GM21737 (cell line): ENCODE measurements around the gene NAA11.

ENCODE experiments used
- ATAC-seq: cut with Tn5 transposase; IDR thresholded peaks from one replicate; pipeline ENCODE4 v1.9.1; 2021; ENCODE audit warnings: mild to moderate bottlenecking, moderate library complexity; ENCODE audit not compliant: unreplicated experiment

Gene NAA11

GRCh38 chr4:79325864-79326328 is at the start of gene NAA11:
Gene NAA11 (minus strand): TSS chr4:79326061. CDS start chr4:79325877, 184 bp downstream.
- no peak for ATAC-seq

- ATAC-seq: no peak
These were observed 44.2 kb upstream of the NAA11 start for GRCh38 chr4:79370026-79370425.

DNA sequence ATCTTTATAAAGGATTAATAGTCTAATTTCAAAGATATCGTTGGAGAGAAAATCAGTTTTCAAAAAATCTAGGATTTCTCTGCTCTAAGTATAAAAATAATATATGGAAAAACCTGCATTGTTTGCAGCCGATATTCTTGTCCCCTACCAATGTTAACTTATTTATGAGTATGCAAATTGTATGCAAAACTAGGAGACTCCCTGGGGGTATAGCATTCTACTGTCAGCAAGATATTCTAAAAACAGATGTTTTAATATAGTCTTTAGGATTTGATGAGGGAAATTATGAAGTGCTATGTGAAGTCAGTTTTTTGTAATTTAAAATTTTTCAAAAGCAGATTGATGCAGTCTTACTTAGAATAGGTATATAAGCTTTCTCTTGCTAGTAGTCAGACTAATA is 41.2 kb upstream of the NAA11 start:
- no peak for ATAC-seq

DNA sequence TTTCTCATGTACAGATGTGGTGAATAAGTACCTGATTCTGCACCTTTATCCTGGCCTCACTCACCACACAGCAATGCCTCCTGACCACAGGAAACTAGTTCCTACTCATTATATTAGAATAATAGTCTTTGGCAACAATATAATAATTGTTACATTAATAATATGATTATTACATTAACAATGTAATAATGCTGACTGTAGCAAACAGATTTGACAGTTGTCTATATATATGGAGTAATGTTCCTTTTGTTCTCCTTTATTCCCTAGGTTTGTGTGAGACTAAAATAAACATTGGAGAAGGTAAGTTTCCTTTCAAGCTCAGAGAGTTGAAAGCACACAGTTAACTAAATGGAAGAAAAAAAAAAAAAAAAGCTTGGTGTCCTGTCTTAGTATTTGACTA is 40.6 kb upstream of the NAA11 start:
- no peak for ATAC-seq

- ATAC-seq: no peak
These were observed 38.2 kb upstream of the NAA11 start for GRCh38 chr4:79364061-79364460.

DNA sequence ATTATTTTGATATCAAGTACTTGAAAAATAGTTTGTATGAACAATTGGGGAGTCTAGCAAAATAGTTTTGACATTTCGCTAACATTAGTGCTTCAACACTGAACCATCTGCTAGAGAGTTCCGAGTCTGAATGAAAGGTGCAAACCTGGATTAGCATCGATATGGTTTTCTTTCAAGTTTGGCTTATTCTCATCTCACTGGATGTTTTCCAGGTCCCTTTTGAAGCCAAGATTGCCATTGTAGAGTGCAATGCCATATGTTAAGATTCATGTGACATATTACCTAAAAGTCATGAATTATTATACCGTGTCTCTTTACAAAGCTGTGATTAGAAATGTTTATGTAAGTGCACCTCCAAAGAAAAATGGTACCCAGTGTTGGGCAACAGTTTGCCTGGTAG is 36.8 kb upstream of the NAA11 start:
- ATAC-seq: no peak

- ATAC-seq: no peak
These were observed 34.1 kb upstream of the NAA11 start for GRCh38 chr4:79360006-79360405.

- no peak for ATAC-seq
These were observed 32.6 kb upstream of the NAA11 start for GRCh38 chr4:79358438-79358837.

DNA sequence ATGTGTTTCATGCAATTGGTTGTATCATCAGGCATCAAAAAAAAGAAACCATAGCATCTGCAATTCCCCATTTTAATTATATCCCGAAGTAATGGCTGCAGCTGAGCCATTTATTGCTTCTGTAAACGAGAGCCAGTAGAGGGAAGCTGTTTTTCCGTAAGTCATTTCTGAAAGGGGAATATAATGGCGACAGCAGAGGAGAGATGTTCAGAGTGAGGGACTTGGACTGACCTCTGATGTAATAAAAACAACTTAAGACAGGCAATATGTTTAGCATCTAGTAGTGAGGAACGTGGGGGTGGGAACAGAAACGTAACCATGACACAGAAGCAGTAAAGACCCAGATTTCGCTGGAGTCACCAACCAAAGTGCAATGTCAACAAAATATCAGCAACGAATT is 31.5 kb upstream of the NAA11 start:
- no peak for ATAC-seq

- no peak for ATAC-seq
These were observed 27.2 kb upstream of the NAA11 start for GRCh38 chr4:79353075-79353474.

- no peak for ATAC-seq
These were observed 22.5 kb upstream of the NAA11 start for GRCh38 chr4:79348405-79348804.

DNA sequence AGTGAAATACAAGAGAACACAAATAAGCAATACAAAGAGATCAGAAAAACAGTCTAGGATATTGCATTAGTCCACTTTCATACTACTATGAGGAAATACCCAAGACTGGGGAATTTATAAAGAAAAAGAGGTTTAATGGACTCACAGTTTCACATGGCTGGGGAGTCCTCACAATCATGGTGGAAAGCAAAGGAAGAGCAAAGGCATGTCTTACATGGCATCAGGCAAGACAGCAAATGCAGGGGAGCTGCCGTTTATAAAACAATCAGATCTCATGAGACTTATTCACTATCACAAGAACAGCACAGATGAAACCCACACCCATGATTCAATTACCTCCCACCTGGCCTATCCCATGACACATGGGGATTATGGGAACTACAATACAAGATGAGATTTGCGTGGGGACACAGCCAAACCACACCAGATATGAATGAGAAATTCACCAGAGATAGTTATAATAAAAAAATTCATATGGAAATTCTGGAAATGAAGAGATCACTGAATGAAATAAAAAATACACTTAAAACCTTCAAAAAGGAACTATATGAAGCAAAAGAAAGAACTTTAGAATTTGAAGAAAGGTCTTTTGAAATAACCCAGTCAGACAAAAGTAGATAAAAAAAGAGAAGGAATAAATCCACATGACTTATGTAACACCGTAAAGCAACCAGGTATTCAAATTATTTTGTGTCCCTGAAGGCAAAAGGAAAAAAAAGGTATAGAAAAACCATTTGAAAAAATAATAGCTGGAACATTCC is 16.2 kb upstream of the NAA11 start:
- ATAC-seq: no peak

- ATAC-seq: no peak
These were observed 14.7 kb upstream of the NAA11 start for GRCh38 chr4:79340568-79340967.

DNA sequence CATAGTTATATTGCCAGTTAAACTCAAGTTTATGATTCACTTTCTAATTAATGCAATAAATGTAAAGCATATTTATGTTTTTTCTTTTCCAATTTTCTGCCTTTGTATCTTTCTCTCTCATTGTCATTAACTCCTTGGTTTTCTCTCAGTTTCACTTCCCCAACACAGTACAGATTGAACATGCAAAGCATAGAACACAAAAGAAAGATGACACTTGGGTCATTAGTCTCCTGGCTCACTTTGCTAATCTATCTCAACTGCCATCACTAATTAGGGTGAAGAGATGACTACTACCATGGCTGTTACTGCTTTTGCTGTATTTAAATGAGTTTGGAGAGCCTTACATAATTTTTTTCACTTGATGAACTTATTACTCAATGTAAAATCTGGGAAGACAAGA is 12.3 kb upstream of the NAA11 start:
- ATAC-seq: no peak

GRCh38 chr4:79334783-79335182 is 8.9 kb upstream of the NAA11 start:
- ATAC-seq: no peak

DNA sequence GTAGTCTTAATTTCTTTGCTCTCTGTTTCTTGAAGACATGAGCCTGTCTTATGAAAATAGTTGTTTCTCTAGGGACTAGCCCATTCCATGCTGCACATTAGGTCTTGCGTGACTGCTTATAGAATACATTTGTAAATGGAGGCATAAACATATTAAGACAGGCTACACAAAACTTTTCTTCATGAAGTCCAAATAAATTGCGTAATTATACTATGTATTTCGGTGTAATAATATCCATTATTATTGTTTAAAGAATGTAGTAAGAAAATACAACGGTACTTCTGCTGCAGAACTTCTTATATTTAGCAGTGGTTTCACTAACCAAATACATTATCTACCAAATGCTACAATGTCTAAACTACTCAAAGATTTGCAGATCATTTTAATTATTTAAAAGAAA is 8.5 kb upstream of the NAA11 start:
- no peak for ATAC-seq

- ATAC-seq: no peak
These were observed 5.4 kb upstream of the NAA11 start for GRCh38 chr4:79331126-79331876.

GRCh38 chr4:79330720-79331119 is 4.9 kb upstream of the NAA11 start:
- no peak for ATAC-seq

DNA sequence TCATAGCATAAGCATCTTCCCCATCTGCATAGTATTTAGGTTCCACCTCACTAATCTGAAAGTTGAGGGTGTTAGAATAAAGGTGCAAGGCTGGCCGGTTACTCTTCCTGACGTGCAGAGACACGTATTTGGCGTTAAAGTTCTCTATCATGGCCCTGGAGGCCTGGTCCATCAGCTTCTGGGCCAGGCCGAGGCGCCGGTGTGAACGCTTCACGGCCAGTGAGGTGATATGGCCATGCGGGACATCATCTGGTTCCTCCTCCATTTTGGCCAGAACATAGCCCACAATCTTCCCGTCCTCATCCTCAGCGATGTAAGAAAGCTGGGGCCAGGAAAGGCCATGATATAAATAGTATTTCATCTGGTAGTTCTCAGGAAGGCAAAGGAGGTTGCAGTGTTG is 425 bp downstream of the NAA11 start:
- no peak for ATAC-seq

GRCh38 chr4:79319975-79320374 is 5.9 kb downstream of the NAA11 start:
- ATAC-seq: no peak

GRCh38 chr4:79317711-79318110 is 8.2 kb downstream of the NAA11 start:
- ATAC-seq: no peak

DNA sequence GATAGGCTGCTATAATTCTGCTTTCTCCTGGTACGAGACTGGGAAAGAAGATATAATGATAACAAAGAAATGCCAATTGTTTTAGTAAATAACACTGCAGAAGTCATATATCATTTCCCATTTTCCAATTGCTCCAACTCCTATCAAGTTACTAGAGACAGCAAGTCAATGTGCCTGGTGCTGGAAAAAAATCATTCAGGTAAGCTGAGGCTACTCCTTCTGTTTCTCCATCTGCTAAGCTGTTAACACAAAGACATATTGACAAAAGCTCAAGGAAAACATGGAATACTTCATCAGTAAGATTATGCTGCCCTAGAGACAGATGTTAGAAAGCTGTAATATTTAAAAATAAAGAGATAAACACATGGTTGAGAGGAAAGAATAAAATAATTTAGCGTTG is 10.0 kb downstream of the NAA11 start:
- no peak for ATAC-seq
